ENCODE measurements around the gene POLR3A.

- no peak for TF ChIP-seq CTCF (IDR thresholded peaks at IDR 0.05)
- no peak for TF ChIP-seq POLR2A (IDR thresholded peaks at IDR 0.05)
These were observed 69.9 kb downstream of the POLR3A start for GRCh38 chr10:77959384-77959783.
